ENCODE data around the gene MPST. TPM values are rescaled to one million over a fixed set of nuclear protein-coding genes. Genes with fewer than 3 reads are reported as not detected.

The MPST gene
- polyA plus RNA-seq, 1 donor from 2014 or later, result 56.0 TPM

DNA sequence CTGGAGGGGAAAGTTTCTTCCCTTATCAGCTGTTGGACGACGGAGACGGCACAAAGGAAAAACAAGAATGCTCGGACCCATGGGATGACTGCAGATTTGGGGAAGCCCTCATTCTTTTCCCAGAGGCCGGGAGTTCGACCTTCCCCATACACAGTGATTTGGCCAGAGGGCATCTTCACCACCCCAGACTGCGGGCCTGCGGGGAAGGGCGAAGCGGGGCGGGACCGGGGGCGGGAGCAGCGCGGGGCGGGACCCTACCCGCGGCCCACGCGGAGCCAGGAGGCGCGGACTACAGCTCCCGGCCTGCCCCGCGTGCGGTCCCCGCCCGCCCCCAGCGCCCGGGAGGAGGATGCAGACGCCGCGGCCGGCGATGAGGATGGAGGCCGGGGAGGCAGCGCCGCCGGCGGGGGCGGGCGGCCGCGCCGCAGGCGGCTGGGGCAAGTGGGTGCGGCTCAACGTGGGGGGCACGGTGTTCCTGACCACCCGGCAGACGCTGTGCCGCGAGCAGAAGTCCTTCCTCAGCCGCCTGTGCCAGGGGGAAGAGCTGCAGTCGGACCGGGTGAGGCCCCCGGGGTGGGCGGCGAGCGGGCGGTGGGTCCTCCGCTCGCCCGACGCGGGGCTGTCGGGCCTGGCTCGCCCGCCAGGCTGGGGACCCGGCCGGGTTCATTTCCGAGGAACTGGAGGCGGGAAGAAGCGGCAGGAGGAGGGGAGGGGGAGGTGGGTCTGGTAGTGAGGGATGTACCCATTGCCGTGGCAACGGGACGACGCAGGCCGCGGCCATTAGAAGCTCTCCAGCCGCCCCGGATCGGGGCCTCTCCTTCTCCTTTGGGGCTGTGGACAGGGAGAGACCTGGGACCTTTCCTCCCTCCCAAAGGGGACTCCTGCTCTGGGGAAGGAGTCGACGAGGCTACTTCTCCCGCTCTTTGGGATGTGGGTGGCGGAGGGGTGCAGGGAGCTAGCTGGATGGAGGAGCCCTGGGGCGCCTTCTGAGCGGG, 32.1 kb downstream of the MPST start, which contains the start of gene KCTD17 (continued):
- TF ChIP-seq EZH2 (IDR thresholded peaks at IDR 0.05; ENCODE audit: borderline replicate concordance, insufficient read depth, low read length, poor library complexity, severe bottlenecking), result no peak

GRCh38 chr22:37052386-37053309, 33.1 kb downstream of the MPST start:
- H2AFZ ChIP-seq (ENCODE audit: low read depth, low read length), result no peak overlapping the region
- no peaks in the 10 kb centered on the region for H3K36me3 ChIP-seq (ENCODE audit: insufficient read depth, low read length)
- no peaks in the 10 kb centered on the region for H3K9me2 ChIP-seq (ENCODE audit: insufficient read depth, low read length)
- H4K20me1 ChIP-seq (ENCODE audit: insufficient read depth), result no peaks in the 10 kb centered on the region
- peak overlapping the region; percentile 77 for H3K9ac ChIP-seq (ENCODE audit: low read length)
- TF ChIP-seq EP300 (conservative IDR thresholded peaks at IDR 0.05; ENCODE audit: poor library complexity, severe bottlenecking), result no peak
- TF ChIP-seq RAD21 (conservative IDR thresholded peaks at IDR 0.05), result no peak
- TF ChIP-seq TAF1 (IDR thresholded peaks at IDR 0.05; ENCODE audit: low read depth), result no peak
- TF ChIP-seq, protein P1, sequence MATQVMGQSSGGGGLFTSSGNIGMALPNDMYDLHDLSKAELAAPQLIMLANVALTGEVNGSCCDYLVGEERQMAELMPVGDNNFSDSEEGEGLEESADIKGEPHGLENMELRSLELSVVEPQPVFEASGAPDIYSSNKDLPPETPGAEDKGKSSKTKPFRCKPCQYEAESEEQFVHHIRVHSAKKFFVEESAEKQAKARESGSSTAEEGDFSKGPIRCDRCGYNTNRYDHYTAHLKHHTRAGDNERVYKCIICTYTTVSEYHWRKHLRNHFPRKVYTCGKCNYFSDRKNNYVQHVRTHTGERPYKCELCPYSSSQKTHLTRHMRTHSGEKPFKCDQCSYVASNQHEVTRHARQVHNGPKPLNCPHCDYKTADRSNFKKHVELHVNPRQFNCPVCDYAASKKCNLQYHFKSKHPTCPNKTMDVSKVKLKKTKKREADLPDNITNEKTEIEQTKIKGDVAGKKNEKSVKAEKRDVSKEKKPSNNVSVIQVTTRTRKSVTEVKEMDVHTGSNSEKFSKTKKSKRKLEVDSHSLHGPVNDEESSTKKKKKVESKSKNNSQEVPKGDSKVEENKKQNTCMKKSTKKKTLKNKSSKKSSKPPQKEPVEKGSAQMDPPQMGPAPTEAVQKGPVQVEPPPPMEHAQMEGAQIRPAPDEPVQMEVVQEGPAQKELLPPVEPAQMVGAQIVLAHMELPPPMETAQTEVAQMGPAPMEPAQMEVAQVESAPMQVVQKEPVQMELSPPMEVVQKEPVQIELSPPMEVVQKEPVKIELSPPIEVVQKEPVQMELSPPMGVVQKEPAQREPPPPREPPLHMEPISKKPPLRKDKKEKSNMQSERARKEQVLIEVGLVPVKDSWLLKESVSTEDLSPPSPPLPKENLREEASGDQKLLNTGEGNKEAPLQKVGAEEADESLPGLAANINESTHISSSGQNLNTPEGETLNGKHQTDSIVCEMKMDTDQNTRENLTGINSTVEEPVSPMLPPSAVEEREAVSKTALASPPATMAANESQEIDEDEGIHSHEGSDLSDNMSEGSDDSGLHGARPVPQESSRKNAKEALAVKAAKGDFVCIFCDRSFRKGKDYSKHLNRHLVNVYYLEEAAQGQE (IDR thresholded peaks at IDR 0.05; ENCODE audit: borderline replicate concordance), result no peak
- H3K27ac ChIP-seq (ENCODE audit: low read length), result no peak overlapping the region
- no peaks in the 10 kb centered on the region for H3K9me3 ChIP-seq (ENCODE audit: low read length)
- no peaks in the 10 kb centered on the region for H3K79me2 ChIP-seq (replicated peaks; ENCODE audit: insufficient read depth, low read length)
- no peaks in the 10 kb centered on the region for H3K27me3 ChIP-seq (ENCODE audit: insufficient read depth, low read depth, low read length)
- peak overlapping the region; percentile 83 for H3K4me3 ChIP-seq (ENCODE audit: low read length)
- no peaks in the 10 kb centered on the region for H3F3A ChIP-seq (ENCODE audit: insufficient read depth, low read length, poor library complexity, severe bottlenecking)
- peak overlapping the region; percentile 80 for H3K4me2 ChIP-seq (ENCODE audit: low read length)

DNA sequence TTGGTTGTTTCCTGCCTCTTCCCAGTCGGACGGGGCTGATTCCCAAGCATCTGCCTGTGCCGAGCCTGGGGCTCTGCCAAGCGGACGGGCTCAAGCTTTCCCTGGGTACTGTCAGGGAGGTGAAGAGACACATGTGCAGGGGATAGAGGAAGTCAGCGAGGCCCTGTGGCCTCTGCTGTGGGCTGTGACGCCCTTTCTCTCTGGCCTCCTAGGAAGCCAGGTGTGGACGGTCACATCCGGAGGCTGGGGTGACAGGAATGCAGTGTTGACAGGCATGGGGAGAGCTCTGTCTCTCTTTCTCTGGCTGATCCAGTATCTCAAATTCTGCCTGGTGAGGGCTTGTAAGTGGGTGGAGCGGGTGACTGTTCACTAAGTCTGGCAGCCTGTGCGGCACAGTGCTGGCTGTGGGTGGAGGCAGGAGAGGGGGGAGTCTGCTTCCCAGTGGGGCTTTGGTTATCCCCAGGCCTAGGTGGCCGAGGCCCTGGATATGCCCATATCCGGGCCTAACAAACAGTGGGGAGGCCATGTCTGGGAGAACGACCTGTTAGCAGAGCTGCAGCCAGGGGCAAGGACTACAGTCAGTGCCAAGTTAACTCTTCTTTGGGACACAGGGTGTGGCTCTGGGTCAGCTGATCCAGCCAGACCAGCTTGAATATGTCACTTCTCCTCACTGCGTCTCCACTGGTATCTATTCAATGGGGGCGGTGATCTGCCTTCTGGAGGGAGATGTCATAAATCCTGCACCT, 33.9 kb downstream of the MPST start:
- H3K27me3 ChIP-seq (ENCODE audit: insufficient read depth, low read depth, low read length), result no peaks in the 10 kb centered on the region
- no peak for TF ChIP-seq SMC3 (conservative IDR thresholded peaks at IDR 0.05; ENCODE audit: poor library complexity)
- TF ChIP-seq TAF1 (IDR thresholded peaks at IDR 0.05; ENCODE audit: low read depth), result no peak
- no peak for TF ChIP-seq EP300 (conservative IDR thresholded peaks at IDR 0.05; ENCODE audit: poor library complexity, severe bottlenecking)
- TF ChIP-seq, protein P1 (IDR thresholded peaks at IDR 0.05; ENCODE audit: borderline replicate concordance), result no peak
- no peak for TF ChIP-seq CTCF (IDR thresholded peaks at IDR 0.05; ENCODE audit: poor library complexity, severe bottlenecking)
- no peak for TF ChIP-seq RAD21 (conservative IDR thresholded peaks at IDR 0.05)
- no peak for TF ChIP-seq EZH2 (IDR thresholded peaks at IDR 0.05; ENCODE audit: borderline replicate concordance, insufficient read depth, low read length, poor library complexity, severe bottlenecking)
- no peak overlapping the region for H3K4me2 ChIP-seq (ENCODE audit: low read length)
- no peak overlapping the region for H2AFZ ChIP-seq (ENCODE audit: low read depth, low read length)
- H4K20me1 ChIP-seq (ENCODE audit: insufficient read depth), result no peaks in the 10 kb centered on the region
- no peaks in the 10 kb centered on the region for H3K79me2 ChIP-seq (replicated peaks; ENCODE audit: insufficient read depth, low read length)
- H3K9ac ChIP-seq (ENCODE audit: low read length), result no peak overlapping the region
- no peaks in the 10 kb centered on the region for H3F3A ChIP-seq (ENCODE audit: insufficient read depth, low read length, poor library complexity, severe bottlenecking)
- H3K9me3 ChIP-seq (ENCODE audit: low read length), result no peaks in the 10 kb centered on the region
- H3K27ac ChIP-seq (ENCODE audit: low read length), result no peak overlapping the region
- H3K36me3 ChIP-seq (ENCODE audit: insufficient read depth, low read length), result no peaks in the 10 kb centered on the region
- no peaks in the 10 kb centered on the region for H3K9me2 ChIP-seq (ENCODE audit: insufficient read depth, low read length)
- H3K4me3 ChIP-seq (ENCODE audit: low read length), result peak overlapping the region; percentile 83
